ENCODE data around the gene CNN3. TPM values are rescaled to one million over a fixed set of nuclear protein-coding genes. Genes with fewer than 3 reads are reported as not detected.
A peak's percentile ranks its signal among the peaks of the same experiment; 100 is the strongest.

The CNN3 gene
- total RNA-seq, 1 experiment from 2014 or later = 602 TPM

- Histone ChIP-seq H3K27me3 (replicated peaks) (no peaks in the 10 kb centered on the region), H3K4me3 (no peak overlapping the region), H3K27ac (no peak overlapping the region), H3K36me3 (no peaks in the 10 kb centered on the region), H3K9me3 (replicated peaks) (no peaks in the 10 kb centered on the region), H3K4me1 (replicated peaks) (peaks cover 35% of the 10 kb centered on the region)
- no peak for DNase-seq (ENCODE audit: low read depth in 1 of 2, low spot score in 2 of 2)
Observed at GRCh38 chr1:94940738-94941137, 13.8 kb upstream of the CNN3 start.

- no peaks in the 10 kb centered on the region for H3K27me3 ChIP-seq (replicated peaks)
- H3K36me3 ChIP-seq = 0 out of 2 replicates have a peak, but pooled peaks cover 3% of the 10 kb centered on the region
- no peak for DNase-seq (ENCODE audit: low read depth in 1 of 2, low spot score in 2 of 2)
- H3K4me3 ChIP-seq = no peak overlapping the region
- H3K9me3 ChIP-seq (replicated peaks) = no peaks in the 10 kb centered on the region
- peaks cover 51% of the 10 kb centered on the region for H3K4me1 ChIP-seq (replicated peaks)
- H3K27ac ChIP-seq = peak overlapping the region; percentile 53
Observed at GRCh38 chr1:94937820-94938219, 10.9 kb upstream of the CNN3 start.

GRCh38 chr1:94936861-94937620 lies 10.1 kb upstream of the CNN3 start:
- H3K9me3 ChIP-seq (replicated peaks) = no peaks in the 10 kb centered on the region
- peaks cover 51% of the 10 kb centered on the region for H3K4me1 ChIP-seq (replicated peaks)
- DNase-seq (ENCODE audit: low read depth in 1 of 2, low spot score in 2 of 2) = peak in 1 of 2 experiments; percentile 60
- no peaks in the 10 kb centered on the region for H3K27me3 ChIP-seq (replicated peaks)
- H3K4me3 ChIP-seq = no peak overlapping the region
- peak overlapping the region; percentile 53 for H3K27ac ChIP-seq
- 0 out of 2 replicates have a peak, but pooled peaks cover 3% of the 10 kb centered on the region for H3K36me3 ChIP-seq

- Histone ChIP-seq H3K4me3 (no peak overlapping the region), H3K27me3 (replicated peaks) (no peaks in the 10 kb centered on the region), H3K36me3 (0 out of 2 replicates have a peak, but pooled peaks cover 3% of the 10 kb centered on the region), H3K27ac (peak overlapping the region; percentile 53; the same call in 1 of the 2 replicates), H3K4me1 (replicated peaks) (peaks cover 53% of the 10 kb centered on the region), H3K9me3 (replicated peaks) (no peaks in the 10 kb centered on the region)
- DNase-seq (ENCODE audit: low read depth in 1 of 2, low spot score in 2 of 2) = no peak
Observed at GRCh38 chr1:94935476-94935875, 8.6 kb upstream of the CNN3 start.

GRCh38 chr1:94935034-94935433 lies 8.1 kb upstream of the CNN3 start:
- Histone ChIP-seq H3K4me3 (no peak overlapping the region), H3K36me3 (0 out of 2 replicates have a peak, but pooled peaks cover 3% of the 10 kb centered on the region), H3K27me3 (replicated peaks) (no peaks in the 10 kb centered on the region), H3K4me1 (replicated peaks) (peaks cover 54% of the 10 kb centered on the region), H3K9me3 (replicated peaks) (no peaks in the 10 kb centered on the region), H3K27ac (peak overlapping the region; percentile 53)
- DNase-seq (ENCODE audit: low read depth in 1 of 2, low spot score in 2 of 2) = peak in 1 of 2 experiments; percentile 40

- H3K9me3 ChIP-seq (replicated peaks) = no peaks in the 10 kb centered on the region
- H3K27ac ChIP-seq = peak overlapping the region; percentile 18; the same call in 1 of the 2 replicates
- DNase-seq (ENCODE audit: low read depth in 1 of 2, low spot score in 2 of 2) = no peak
- H3K27me3 ChIP-seq (replicated peaks) = no peaks in the 10 kb centered on the region
- H3K36me3 ChIP-seq = 0 out of 2 replicates have a peak, but pooled peaks cover 3% of the 10 kb centered on the region
- peaks cover 59% of the 10 kb centered on the region for H3K4me1 ChIP-seq (replicated peaks)
- no peak overlapping the region for H3K4me3 ChIP-seq
Observed at GRCh38 chr1:94934551-94934950, 7.6 kb upstream of the CNN3 start.

GRCh38 chr1:94931254-94931841 lies 4.4 kb upstream of the CNN3 start:
- DNase-seq (ENCODE audit: low read depth in 1 of 2, low spot score in 2 of 2) = no peak
- no peak overlapping the region for H3K27ac ChIP-seq
- no peaks in the 10 kb centered on the region; the same call in 1 of the 2 replicates for H3K9me3 ChIP-seq (replicated peaks)
- peaks cover 54% of the 10 kb centered on the region for H3K4me1 ChIP-seq (replicated peaks)
- H3K4me3 ChIP-seq = no peak overlapping the region
- H3K27me3 ChIP-seq (replicated peaks) = no peaks in the 10 kb centered on the region
- H3K36me3 ChIP-seq = peaks cover 8% of the 10 kb centered on the region

GRCh38 chr1:94929351-94930217 lies 2.7 kb upstream of the CNN3 start:
- H3K27ac ChIP-seq = peak overlapping the region; percentile 5
- H3K27me3 ChIP-seq (replicated peaks) = no peaks in the 10 kb centered on the region
- peaks cover 45% of the 10 kb centered on the region for H3K4me1 ChIP-seq (replicated peaks)
- no peak for DNase-seq (ENCODE audit: low read depth in 1 of 2, low spot score in 2 of 2)
- H3K36me3 ChIP-seq = peaks cover 22% of the 10 kb centered on the region
- H3K4me3 ChIP-seq = 0 out of 2 replicates have a peak overlapping the region, but pooled peaks have one; percentile 1
- no peaks in the 10 kb centered on the region; the same call in 1 of the 2 replicates for H3K9me3 ChIP-seq (replicated peaks)

- DNase-seq (ENCODE audit: low read depth in 1 of 2, low spot score in 2 of 2) = no peak
- H3K4me1 ChIP-seq (replicated peaks) = peaks cover 51% of the 10 kb centered on the region
- H3K4me3 ChIP-seq = peak overlapping the region; percentile 94; the same call in 1 of the 2 replicates
- H3K36me3 ChIP-seq = peaks cover 34% of the 10 kb centered on the region
- no peaks in the 10 kb centered on the region for H3K27me3 ChIP-seq (replicated peaks)
- peak overlapping the region; percentile 87 for H3K27ac ChIP-seq
- H3K9me3 ChIP-seq (replicated peaks) = no peaks in the 10 kb centered on the region; the same call in 1 of the 2 replicates
Observed at GRCh38 chr1:94928293-94928939, 1.5 kb upstream of the CNN3 start.

GRCh38 chr1:94927405-94928175 lies 680 bp upstream of the CNN3 start:
- peak overlapping the region; percentile 94 for H3K4me3 ChIP-seq
- peak; percentile 57 to 86 for DNase-seq (ENCODE audit: low read depth in 1 of 2, low spot score in 2 of 2)
- peaks cover 40% of the 10 kb centered on the region for H3K36me3 ChIP-seq
- peaks cover 58% of the 10 kb centered on the region for H3K4me1 ChIP-seq (replicated peaks)
- H3K9me3 ChIP-seq (replicated peaks) = no peaks in the 10 kb centered on the region; the same call in 1 of the 2 replicates
- H3K27me3 ChIP-seq (replicated peaks) = no peaks in the 10 kb centered on the region
- peak overlapping the region; percentile 87 for H3K27ac ChIP-seq

- DNase-seq (ENCODE audit: low read depth in 1 of 2, low spot score in 2 of 2) = peak; percentile 67 to 83
- Histone ChIP-seq H3K36me3 (peaks cover 53% of the 10 kb centered on the region), H3K4me3 (peak overlapping the region; percentile 94), H3K27me3 (replicated peaks) (no peaks in the 10 kb centered on the region), H3K4me1 (replicated peaks) (peaks cover 64% of the 10 kb centered on the region), H3K9me3 (replicated peaks) (no peaks in the 10 kb centered on the region; the same call in 1 of the 2 replicates), H3K27ac (peak overlapping the region; percentile 98)
Observed at GRCh38 chr1:94926126-94926914, 590 bp downstream of the CNN3 start.

All from SJSA1 (cell line).